Lower leg skin (tissue), 4 donors: ENCODE results near the gene PCBP2. TPM values are rescaled to one million over a fixed set of nuclear protein-coding genes. Genes with fewer than 3 reads are reported as not detected.

Experiments
- DNase-seq, 2 donors: peaks; one replicate each; pipeline ENCODE4 v3.0.0-alpha.2; 2019; ENCODE audit warnings: low spot score in 2 of 2
- H3K4me3 ChIP-seq: fragments of 200-600 bp; sonication (generic); 2 replicates; pipeline ENCODE4 v1.5.1; 2017; ENCODE audit warnings: mild to moderate bottlenecking, low read depth; ENCODE audit not compliant: poor library complexity, severe bottlenecking
- CTCF ChIP-seq, 3 donors: fragments of 450-650 bp; IDR thresholded peaks; one replicate each; pipeline ENCODE4 v1.5.1; 2016; ENCODE audit warnings: antibody characterized with exemption in 3 of 3, mild to moderate bottlenecking in 3 of 3, moderate library complexity in 2 of 3
- POLR2A ChIP-seq, 2 donors: fragments of 450-650 bp; IDR thresholded peaks; one replicate each; pipeline ENCODE4 v1.6.1; 2016 to 2017; ENCODE audit warnings: antibody characterized with exemption in 2 of 2, mild to moderate bottlenecking in 1 of 2, moderate library complexity in 1 of 2
- WGBS, 2 donors: methylation state at CpG; one replicate each; pipeline ENCODE4 v1.1.5; 2018; 5-methylcytosine and 5-hydroxymethylcytosine counted together
- intact Hi-C: fragments of 100-400 bp; cut with DNase I; formaldehyde crosslinking; loops from one replicate; pipeline ENCODE4 v1.15.0; 2023; ENCODE audit warnings: low total_unique reads
- total RNA-seq, 4 donors: library from RNA; depleted of rRNA; stranded (reverse); fragments of >200 nt; gene quantifications; one replicate each; pipeline ENCODE4 v1.1.0, GENCODE V29; 2016

PCBP2 gene
- total RNA-seq, 4 donors from 2014 or later = 343 to 507 (median 389) TPM

- TF ChIP-seq CTCF (IDR thresholded peaks at IDR 0.05) = no peak
- TF ChIP-seq POLR2A (IDR thresholded peaks at IDR 0.05) = no peak
- intact Hi-C loops = no loop called here
- WGBS, 2 donors = 79 to 82% methylated on average over 14 of the region's 14 CpGs
- DNase-seq = peak in 1 of 2 donors; percentile 82
- no peak overlapping the region for H3K4me3 ChIP-seq
Measured at GRCh38 chr12:53504004-53504920, 52.4 kb downstream of the PCBP2 start.

GRCh38 chr12:53505086-53505485 lies 53.2 kb downstream of the PCBP2 start:
- intact Hi-C loops = no loop called here
- H3K4me3 ChIP-seq = no peak overlapping the region
- WGBS, 2 donors = 53 to 64% methylated on average over 9 to 10 of the region's 10 CpGs
- no peak for DNase-seq
- no peak for TF ChIP-seq POLR2A (IDR thresholded peaks at IDR 0.05)
- no peak for TF ChIP-seq CTCF (IDR thresholded peaks at IDR 0.05)

- H3K4me3 ChIP-seq = no peak overlapping the region
- WGBS, 2 donors = 79 to 84% methylated on average over 19 of the region's 19 CpGs
- intact Hi-C loops = no loop called here
- no peak for TF ChIP-seq CTCF (IDR thresholded peaks at IDR 0.05)
- TF ChIP-seq POLR2A (IDR thresholded peaks at IDR 0.05) = no peak
- no peak for DNase-seq
Measured at GRCh38 chr12:53505555-53506449, 53.9 kb downstream of the PCBP2 start.

- no peak for TF ChIP-seq CTCF (IDR thresholded peaks at IDR 0.05)
- TF ChIP-seq POLR2A (IDR thresholded peaks at IDR 0.05) = no peak
- 23 to 25% methylated on average over 2 of the region's 2 CpGs for WGBS, 2 donors
- no peak for DNase-seq
- intact Hi-C loops = no loop called here
- H3K4me3 ChIP-seq = no peak overlapping the region
Measured at GRCh38 chr12:53506450-53506785, 54.5 kb downstream of the PCBP2 start.

- intact Hi-C loops = no loop called here
- H3K4me3 ChIP-seq = no peak within 1 kb of the TSS
- peak in 1 of 2 donors; percentile 61 for DNase-seq
- TF ChIP-seq CTCF (IDR thresholded peaks at IDR 0.05) (no peak), POLR2A (IDR thresholded peaks at IDR 0.05) (no peak)
- 83 to 86% methylated on average over 9 of the region's 9 CpGs for WGBS, 2 donors
Measured at GRCh38 chr12:53506881-53507602, 55.1 kb downstream of the PCBP2 start, which contains the start of gene NPFF. Gene NPFF (minus strand): TSS chr12:53507484. CDS start chr12:53507474, 10 bp downstream.
